SU-DHL-6 (cell line): ENCODE results near the gene P4HB.

ENCODE experiments used
- H2AFZ ChIP-seq: fragments of 200-600 bp; sonication (generic); 2 replicates; pipeline ENCODE4 v1.6.1; 2014; ENCODE audit warnings: low read depth, mild to moderate bottlenecking, moderate library complexity, mixed read lengths, antibody characterized with exemption, low read length; ENCODE audit not compliant: severe bottlenecking
- H3F3A ChIP-seq: fragments of 200-600 bp; shearing (Covaris generic); 2 replicates; pipeline ENCODE4 v1.6.0; 2016; ENCODE audit warnings: antibody characterized with exemption, mild to moderate bottlenecking; ENCODE audit not compliant: insufficient read depth
- H3K27ac ChIP-seq: fragments of 200-600 bp; sonication (generic); 2 replicates; pipeline ENCODE4 v1.5.1; 2016; ENCODE audit warnings: low read depth, mild to moderate bottlenecking, low read length, moderate library complexity, mixed read lengths
- H3K27me3 ChIP-seq: fragments of 200-600 bp; sonication (generic), shearing (Covaris generic); 2 replicates; pipeline ENCODE4 v1.6.0; 2014; ENCODE audit warnings: mild to moderate bottlenecking, low read length
- H3K36me3 ChIP-seq: fragments of 200-600 bp; sonication (generic); 2 replicates; pipeline ENCODE4 v1.6.1; 2014; ENCODE audit warnings: mild to moderate bottlenecking, low read length, mixed read lengths
- H3K4me2 ChIP-seq: fragments of 300-600, 200-600 bp; shearing (Covaris generic), sonication (generic); 2 replicates; pipeline ENCODE4 v1.6.0; 2014; ENCODE audit warnings: low read length, low read depth, mild to moderate bottlenecking; ENCODE audit not compliant: poor library complexity, severe bottlenecking
- H3K4me3 ChIP-seq: fragments of 200-600 bp; sonication (generic); 2 replicates; pipeline ENCODE4 v1.5.1; 2014; ENCODE audit warnings: antibody characterized with exemption, low read length, mild to moderate bottlenecking, mixed read lengths; ENCODE audit not compliant: insufficient read depth, poor library complexity, severe bottlenecking
- H3K79me2 ChIP-seq: fragments of 200-600 bp; sonication (generic); 2 replicates; pipeline ENCODE4 v1.6.1; 2014; ENCODE audit warnings: mild to moderate bottlenecking, low read length, moderate library complexity; ENCODE audit not compliant: insufficient read depth
- H3K9ac ChIP-seq: fragments of 200-600 bp; sonication (generic); 2 replicates; pipeline ENCODE4 v1.7.0; 2014; ENCODE audit warnings: mild to moderate bottlenecking, low read length
- H3K9me2 ChIP-seq: fragments of 200-600 bp; sonication (generic); replicated peaks from 2 replicates; pipeline ENCODE4 v1.6.1; 2014; ENCODE audit warnings: low read length; ENCODE audit not compliant: insufficient read depth
- H3K9me3 ChIP-seq: fragments of 200-600 bp; sonication (generic); 2 replicates; pipeline ENCODE4 v1.6.1; 2014; ENCODE audit warnings: low read length, mixed read lengths; ENCODE audit not compliant: insufficient read depth
- H4K20me1 ChIP-seq: fragments of 200-600 bp; sonication (generic); 2 replicates; pipeline ENCODE4 v1.6.1; 2014; ENCODE audit warnings: low read depth, mild to moderate bottlenecking, antibody characterized with exemption, low read length, moderate library complexity, mixed read lengths
- EZH2phosphoT487 ChIP-seq: fragments of 200-600 bp; sonication (generic), shearing (Covaris generic); conservative IDR thresholded peaks from 2 replicates; pipeline ENCODE4 v1.6.1; 2018; ENCODE audit warnings: mild to moderate bottlenecking, antibody characterized with exemption, low read length, moderate library complexity, mixed read lengths
- TF ChIP-seq, protein P1 (sequence below): fragments of 200-600 bp; sonication (generic); IDR thresholded peaks from one replicate; pipeline ENCODE4 v1.5.1; 2017; ENCODE audit warnings: antibody characterized with exemption, mild to moderate bottlenecking, low read length, moderate library complexity; ENCODE audit not compliant: insufficient read depth, poor library complexity, severe bottlenecking

P4HB gene

DNA sequence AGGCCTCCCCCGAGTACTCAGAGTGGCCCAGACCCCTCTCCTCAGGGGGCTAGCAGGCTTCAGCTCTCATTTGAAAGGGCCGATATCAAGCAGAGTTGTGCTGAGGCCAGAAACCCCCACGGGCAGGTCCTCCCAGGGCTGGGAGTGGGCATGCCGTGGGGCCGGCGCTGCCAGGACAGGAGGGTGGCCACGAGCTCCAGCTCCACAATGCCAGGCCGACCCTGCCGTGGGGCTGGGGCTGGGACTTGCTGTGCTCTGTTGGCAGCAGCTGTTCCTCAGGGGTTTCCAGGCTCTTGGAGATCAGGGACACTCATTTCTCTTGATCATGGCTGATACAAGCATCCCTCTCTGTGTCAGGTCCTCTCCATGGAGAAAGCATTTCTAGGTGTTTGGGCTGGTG is 38.5 kb upstream of the P4HB start:
- Histone ChIP-seq H3F3A (peaks cover under 1% of the 10 kb centered on the region; the same call in 1 of the 2 replicates), H3K4me2 (no peak overlapping the region), H3K27ac (no peak overlapping the region), H2AFZ (no peak overlapping the region), H4K20me1 (no peaks in the 10 kb centered on the region), H3K9me3 (no peaks in the 10 kb centered on the region), H3K9me2 (no peaks in the 10 kb centered on the region), H3K27me3 (no peaks in the 10 kb centered on the region), H3K9ac (no peak overlapping the region), H3K36me3 (no peaks in the 10 kb centered on the region), H3K79me2 (no peaks in the 10 kb centered on the region), H3K4me3 (no peak overlapping the region)
- TF ChIP-seq, protein P1, sequence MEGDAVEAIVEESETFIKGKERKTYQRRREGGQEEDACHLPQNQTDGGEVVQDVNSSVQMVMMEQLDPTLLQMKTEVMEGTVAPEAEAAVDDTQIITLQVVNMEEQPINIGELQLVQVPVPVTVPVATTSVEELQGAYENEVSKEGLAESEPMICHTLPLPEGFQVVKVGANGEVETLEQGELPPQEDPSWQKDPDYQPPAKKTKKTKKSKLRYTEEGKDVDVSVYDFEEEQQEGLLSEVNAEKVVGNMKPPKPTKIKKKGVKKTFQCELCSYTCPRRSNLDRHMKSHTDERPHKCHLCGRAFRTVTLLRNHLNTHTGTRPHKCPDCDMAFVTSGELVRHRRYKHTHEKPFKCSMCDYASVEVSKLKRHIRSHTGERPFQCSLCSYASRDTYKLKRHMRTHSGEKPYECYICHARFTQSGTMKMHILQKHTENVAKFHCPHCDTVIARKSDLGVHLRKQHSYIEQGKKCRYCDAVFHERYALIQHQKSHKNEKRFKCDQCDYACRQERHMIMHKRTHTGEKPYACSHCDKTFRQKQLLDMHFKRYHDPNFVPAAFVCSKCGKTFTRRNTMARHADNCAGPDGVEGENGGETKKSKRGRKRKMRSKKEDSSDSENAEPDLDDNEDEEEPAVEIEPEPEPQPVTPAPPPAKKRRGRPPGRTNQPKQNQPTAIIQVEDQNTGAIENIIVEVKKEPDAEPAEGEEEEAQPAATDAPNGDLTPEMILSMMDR: no peak
- TF ChIP-seq EZH2phosphoT487: no peak

DNA sequence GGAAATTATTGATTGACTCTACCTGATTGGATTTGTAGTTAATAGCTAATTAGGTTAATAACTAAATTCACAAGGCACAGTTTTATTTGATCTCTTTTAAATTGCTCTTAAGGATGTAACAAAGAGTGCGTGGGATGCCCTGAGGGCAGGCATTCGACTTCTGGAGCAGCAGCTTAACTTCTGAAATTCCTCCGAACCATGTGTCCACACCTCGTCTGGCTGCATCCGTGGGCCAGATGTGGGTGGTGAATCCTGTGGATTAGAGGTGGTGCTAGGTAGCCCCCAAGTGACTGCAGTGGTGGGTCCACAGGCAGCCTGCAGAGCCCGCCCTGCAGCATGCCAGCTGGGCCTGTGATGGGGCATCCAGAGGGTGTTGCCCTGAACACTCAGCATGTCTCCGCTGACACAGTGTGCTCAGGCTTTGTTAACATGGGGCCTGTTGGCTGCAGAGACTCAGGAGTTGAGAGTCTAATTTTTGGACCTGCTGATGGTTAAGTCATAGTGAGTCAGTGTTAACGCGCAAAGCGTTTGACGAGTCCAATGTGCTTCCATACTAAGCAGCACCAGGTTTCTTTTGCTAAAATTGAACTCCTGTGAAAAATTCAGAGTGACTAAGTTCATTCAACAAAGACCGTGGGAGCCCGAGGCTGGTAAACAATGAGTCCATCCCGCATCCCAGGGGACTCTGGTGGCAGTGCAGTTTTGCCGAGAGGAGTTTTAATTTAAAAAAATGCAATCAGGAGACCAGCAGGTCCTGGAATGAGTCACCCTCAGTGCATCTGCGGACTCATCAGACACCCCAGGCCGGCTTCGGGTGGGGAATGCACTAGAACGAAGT is 37.9 kb upstream of the P4HB start:
- Histone ChIP-seq H3K9me3 (no peaks in the 10 kb centered on the region), H3K27ac (no peak overlapping the region), H3K9me2 (no peaks in the 10 kb centered on the region), H3K36me3 (no peaks in the 10 kb centered on the region), H3F3A (peaks cover 7% of the 10 kb centered on the region), H3K27me3 (no peaks in the 10 kb centered on the region), H3K4me3 (no peak overlapping the region), H3K4me2 (no peak overlapping the region), H4K20me1 (no peaks in the 10 kb centered on the region), H2AFZ (no peak overlapping the region), H3K79me2 (no peaks in the 10 kb centered on the region), H3K9ac (no peak overlapping the region)
- TF ChIP-seq EZH2phosphoT487: no peak
- TF ChIP-seq, protein P1: no peak

DNA sequence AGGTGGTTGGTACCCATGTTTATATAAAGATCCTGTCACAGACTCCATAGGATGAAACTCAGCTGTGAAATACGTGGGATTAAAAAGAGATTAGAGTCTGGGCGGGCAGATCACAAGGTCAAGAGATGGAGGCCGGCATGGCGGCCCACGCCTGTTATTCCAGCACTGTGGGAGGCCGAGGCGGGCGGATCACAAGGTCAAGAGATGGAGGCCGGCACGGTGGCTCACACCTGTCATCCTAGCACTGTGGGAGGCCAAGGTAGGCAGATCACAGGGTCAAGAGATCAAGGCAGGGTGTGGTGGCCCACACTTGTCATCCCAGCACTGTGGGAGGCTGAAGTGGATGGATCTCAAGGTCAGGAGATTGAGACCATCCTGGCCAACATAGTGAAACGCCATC is 35.1 kb upstream of the P4HB start:
- Histone ChIP-seq H2AFZ (no peak overlapping the region), H3K36me3 (peaks cover 3% of the 10 kb centered on the region; the same call in 1 of the 2 replicates), H3K9me2 (no peaks in the 10 kb centered on the region), H3K9ac (no peak overlapping the region), H3K27me3 (no peaks in the 10 kb centered on the region), H3K4me3 (no peak overlapping the region), H3K27ac (no peak overlapping the region), H3K9me3 (no peaks in the 10 kb centered on the region), H3F3A (peaks cover 13% of the 10 kb centered on the region), H3K79me2 (peaks cover 17% of the 10 kb centered on the region), H3K4me2 (no peak overlapping the region), H4K20me1 (no peaks in the 10 kb centered on the region)
- no peak for TF ChIP-seq EZH2phosphoT487
- TF ChIP-seq, protein P1: no peak
